GM12864 (cell line): ENCODE measurements around the gene TNFRSF21.

Source experiments
- DNase-seq: peaks from one replicate; pipeline ENCODE4 v3.0.0-alpha.2; 2011; ENCODE audit warnings: low read depth
- H3K4me3 ChIP-seq: 2 replicates; pipeline ENCODE4 v1.5.1; 2011; ENCODE audit warnings: mild to moderate bottlenecking, low read depth, low read length, control low read depth
- TF ChIP-seq, protein P1 (sequence below): IDR thresholded peaks from 2 replicates; pipeline ENCODE4 v1.5.1; 2011; ENCODE audit warnings: low read depth, mild to moderate bottlenecking, moderate library complexity, low read length, control low read depth, inconsistent platforms; ENCODE audit errors: missing control alignments

The TNFRSF21 gene

DNA sequence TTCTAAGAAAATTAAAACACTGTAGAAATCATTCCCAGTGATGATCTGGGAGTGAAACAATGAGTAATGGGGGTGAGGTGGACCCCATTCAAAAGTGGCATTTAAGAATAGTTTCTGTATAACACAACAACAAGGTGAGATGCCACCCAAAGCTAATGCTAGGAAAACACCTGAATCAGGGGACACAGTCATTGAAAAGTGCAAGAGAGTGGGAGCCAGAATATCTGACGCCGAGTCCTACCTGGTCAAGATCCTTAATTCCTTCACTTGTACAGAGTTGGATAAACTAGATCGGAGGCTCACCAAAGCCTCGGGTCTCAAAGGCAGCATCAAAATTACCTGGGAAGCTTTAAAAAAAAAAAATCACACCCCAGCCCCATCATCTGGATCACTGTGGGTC is 17.7 kb downstream of the TNFRSF21 start:
- DNase-seq, result no peak
- no peak overlapping the region for H3K4me3 ChIP-seq
- TF ChIP-seq, protein P1, sequence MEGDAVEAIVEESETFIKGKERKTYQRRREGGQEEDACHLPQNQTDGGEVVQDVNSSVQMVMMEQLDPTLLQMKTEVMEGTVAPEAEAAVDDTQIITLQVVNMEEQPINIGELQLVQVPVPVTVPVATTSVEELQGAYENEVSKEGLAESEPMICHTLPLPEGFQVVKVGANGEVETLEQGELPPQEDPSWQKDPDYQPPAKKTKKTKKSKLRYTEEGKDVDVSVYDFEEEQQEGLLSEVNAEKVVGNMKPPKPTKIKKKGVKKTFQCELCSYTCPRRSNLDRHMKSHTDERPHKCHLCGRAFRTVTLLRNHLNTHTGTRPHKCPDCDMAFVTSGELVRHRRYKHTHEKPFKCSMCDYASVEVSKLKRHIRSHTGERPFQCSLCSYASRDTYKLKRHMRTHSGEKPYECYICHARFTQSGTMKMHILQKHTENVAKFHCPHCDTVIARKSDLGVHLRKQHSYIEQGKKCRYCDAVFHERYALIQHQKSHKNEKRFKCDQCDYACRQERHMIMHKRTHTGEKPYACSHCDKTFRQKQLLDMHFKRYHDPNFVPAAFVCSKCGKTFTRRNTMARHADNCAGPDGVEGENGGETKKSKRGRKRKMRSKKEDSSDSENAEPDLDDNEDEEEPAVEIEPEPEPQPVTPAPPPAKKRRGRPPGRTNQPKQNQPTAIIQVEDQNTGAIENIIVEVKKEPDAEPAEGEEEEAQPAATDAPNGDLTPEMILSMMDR, result no peak

DNA sequence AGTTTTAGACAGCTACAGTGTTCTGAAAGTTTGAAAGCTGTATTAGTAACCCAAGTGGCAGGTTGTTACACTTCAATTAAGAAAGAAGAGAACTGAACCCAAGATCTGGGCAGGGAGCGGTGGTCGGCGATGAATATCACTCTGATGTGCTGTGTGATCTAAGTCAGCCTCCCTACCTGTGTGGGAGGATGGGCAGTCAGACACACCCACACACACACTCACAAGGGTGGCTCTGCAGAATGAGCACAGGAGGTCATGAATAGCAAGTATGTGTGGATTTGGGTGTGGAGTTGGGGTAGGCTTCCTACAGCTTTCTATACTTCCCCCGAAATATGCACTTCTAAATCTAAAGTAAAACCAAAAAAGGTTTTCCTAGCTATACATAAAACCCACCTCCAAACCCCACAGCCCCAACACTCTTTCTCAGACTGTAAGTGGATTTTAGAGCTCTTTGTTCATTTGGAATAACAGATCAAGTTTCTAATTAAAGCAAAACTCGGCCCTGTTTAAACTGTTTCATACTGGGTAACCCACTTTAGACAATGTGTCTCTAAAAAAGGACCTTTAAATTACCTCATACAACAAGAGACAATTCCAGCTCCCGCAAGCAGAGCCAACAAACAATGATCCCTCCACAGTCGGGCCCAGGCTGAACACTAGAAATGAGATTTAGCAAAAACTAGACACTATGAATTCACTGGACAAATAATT is 19.4 kb downstream of the TNFRSF21 start:
- no peak for DNase-seq
- TF ChIP-seq, protein P1, result no peak

DNA sequence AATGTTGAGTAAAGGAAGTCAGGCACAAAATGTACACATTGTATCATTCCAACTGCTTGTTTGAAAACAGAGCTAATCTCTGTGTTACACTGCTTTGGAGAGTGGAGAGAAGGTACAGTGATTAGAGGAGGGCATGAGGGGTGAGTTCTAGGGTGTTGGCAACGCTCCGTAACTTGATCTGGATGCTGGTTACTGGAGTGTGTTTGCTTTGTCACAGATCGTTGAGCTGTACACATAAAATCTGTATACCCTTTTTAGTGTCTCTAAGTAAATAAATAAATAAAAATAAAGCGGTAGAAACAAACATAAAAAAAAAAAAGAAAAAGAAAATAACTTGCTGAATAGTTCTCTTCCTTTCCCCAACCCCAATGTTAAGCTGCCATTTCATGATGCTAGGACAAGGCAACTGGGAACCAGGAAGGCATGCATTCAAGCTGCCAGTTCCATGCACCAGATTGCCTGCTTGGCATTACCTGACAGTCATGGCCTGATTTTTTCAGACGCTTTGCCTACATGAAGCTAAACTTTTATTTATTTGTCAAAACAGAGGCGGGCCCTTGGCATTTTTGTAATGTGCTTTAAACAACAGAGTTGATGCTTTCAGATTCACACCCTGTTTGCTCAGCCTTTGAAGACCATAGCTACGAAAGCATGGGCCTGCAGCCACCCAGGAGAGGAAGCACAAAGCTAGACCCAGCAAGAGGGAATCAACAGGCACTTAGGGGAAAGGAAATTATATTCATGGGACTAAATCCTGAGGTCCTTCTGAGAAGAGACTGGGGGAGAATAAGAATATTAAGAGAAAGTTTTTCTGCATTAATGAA is 21.2 kb downstream of the TNFRSF21 start:
- H3K4me3 ChIP-seq, result no peak overlapping the region
- TF ChIP-seq, protein P1, result no peak
- no peak for DNase-seq

More for the DNA sequence above, 19.4 kb downstream of the TNFRSF21 start:
- H3K4me3 ChIP-seq, result no peak overlapping the region

DNA sequence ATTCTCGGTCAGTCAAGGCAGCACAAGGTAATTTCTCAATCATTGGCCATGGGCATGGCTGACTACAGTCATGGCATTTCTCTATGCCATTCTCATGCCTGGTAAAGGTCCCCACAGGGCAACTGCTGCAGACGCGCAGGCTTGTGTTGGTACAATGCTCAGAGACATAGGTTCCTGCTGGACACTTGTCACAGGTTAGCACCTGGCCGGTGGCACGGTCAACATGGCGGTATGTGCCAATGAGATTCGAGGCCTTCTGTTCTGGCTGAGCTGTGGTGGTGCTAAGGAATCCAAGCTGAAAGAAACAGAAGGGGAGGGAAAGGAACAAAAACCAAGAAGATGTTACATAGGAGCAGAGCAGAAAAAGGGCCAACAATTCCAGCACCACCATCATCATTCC is 23.4 kb downstream of the TNFRSF21 start:
- DNase-seq, result no peak
- TF ChIP-seq, protein P1, result no peak
- H3K4me3 ChIP-seq, result no peak overlapping the region

DNA sequence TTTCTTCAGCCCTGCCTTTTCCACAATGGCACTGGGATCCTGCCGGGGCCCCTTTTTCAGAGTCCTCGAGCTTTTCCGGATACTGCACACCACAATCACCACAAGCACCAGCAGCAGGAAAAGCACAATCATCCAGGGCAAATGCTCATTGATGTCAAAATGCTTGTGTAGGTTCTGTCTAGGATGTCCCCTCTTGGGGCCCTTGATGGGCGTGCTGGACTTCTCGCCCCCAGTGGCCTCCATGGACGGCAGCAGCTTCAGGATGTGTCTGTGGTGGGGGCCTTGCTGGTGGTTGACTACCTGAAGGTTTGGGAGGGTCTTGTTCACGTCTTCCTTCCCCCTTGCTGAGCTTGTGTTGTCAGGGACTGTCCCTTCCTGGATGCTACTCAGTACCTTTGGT is 25.7 kb downstream of the TNFRSF21 start:
- no peak overlapping the region for H3K4me3 ChIP-seq
- TF ChIP-seq, protein P1, result no peak
- DNase-seq, result no peak

DNA sequence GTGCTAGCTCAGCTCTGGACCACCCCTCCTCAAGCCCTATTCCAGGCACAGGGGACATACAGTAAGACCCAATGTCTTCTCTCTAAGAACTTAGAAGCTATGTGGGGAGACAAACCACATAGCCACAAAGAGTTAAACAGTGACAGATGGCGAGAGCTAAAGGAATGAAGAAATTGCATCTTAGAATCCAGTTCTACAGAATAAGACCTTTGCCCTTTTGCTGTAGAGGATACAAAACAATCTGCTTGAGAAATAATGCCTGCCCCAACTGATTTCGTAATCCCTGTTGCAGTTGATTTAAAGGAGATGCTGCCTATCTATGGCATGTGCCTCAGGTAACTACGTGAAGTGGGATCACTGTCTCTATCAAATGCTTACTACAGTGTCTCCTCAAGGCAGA is 31.2 kb downstream of the TNFRSF21 start:
- no peak overlapping the region for H3K4me3 ChIP-seq
- DNase-seq, result no peak
- TF ChIP-seq, protein P1, result no peak
